ENCODE measurements around the gene UTP14C.

DNA sequence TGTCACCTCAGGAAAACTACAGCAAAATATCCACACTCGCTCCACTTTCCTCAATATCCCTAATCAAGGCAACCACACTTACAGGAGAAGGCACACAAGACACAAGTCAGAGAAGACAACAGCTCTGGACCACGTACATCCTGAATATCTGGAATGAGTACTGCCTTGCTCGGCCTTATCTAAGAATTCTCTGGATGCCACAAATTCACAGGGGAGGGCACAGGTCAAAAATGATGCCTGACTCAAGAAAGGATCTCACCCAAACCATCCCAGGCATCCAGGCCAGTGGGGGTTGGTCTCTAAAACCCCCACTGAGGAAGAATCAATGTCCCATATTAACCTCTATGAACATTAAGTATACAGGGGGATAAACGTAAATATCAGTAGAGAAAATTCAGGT, 43.1 kb upstream of the UTP14C start:
- TF ChIP-seq, protein P1, sequence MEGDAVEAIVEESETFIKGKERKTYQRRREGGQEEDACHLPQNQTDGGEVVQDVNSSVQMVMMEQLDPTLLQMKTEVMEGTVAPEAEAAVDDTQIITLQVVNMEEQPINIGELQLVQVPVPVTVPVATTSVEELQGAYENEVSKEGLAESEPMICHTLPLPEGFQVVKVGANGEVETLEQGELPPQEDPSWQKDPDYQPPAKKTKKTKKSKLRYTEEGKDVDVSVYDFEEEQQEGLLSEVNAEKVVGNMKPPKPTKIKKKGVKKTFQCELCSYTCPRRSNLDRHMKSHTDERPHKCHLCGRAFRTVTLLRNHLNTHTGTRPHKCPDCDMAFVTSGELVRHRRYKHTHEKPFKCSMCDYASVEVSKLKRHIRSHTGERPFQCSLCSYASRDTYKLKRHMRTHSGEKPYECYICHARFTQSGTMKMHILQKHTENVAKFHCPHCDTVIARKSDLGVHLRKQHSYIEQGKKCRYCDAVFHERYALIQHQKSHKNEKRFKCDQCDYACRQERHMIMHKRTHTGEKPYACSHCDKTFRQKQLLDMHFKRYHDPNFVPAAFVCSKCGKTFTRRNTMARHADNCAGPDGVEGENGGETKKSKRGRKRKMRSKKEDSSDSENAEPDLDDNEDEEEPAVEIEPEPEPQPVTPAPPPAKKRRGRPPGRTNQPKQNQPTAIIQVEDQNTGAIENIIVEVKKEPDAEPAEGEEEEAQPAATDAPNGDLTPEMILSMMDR (IDR thresholded peaks at IDR 0.05), result no peak
- TF ChIP-seq POLR2A (IDR thresholded peaks at IDR 0.05), result no peak

Measured in vagina (tissue), 2 donors.